NOMO-1 treated with dmso at 0.1 percent for 144 hours (cell line): ENCODE measurements around the gene EME2.

Experiments
- DNase-seq: peaks from one replicate; lab custom pipeline; 2025; ENCODE audit not compliant: unreplicated experiment; lab: John Stamatoyannopoulos, UW

The EME2 gene

DNA sequence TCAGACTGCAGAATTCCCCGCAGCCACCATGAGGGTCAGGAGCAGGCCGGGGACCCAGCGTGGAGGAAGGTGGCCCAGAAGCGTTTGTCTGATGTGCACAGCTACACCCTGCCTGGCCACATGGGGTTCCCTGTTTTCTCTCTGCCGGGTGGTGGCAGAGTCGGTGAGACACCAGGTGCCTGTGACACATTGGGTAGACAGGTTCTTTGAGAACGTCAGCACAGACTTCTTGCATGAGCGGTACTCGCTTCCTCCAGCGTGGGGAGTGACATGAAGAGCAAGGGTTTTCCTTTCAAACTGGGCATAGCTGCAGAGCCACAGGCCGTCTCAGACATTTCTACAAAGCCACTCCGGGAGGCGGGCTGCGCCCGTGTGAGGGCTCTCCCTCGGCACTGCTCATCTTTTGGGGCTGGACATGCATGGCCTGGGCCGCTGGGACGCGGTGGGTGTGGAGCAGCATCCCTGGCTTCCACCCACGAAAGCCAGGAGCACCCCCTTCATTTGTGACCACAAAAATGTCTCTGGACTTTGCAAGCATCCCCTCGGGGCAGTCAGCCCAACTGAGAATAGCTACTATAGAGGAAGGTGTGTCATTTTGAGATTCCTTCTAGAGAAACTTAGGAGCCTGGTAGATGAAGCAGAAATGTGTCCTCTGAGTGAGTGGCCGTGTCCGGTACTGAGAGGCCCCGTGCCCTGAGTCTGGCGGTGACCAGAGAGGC lies 27.3 kb upstream of the EME2 start:
- DNase-seq = no peak

DNA sequence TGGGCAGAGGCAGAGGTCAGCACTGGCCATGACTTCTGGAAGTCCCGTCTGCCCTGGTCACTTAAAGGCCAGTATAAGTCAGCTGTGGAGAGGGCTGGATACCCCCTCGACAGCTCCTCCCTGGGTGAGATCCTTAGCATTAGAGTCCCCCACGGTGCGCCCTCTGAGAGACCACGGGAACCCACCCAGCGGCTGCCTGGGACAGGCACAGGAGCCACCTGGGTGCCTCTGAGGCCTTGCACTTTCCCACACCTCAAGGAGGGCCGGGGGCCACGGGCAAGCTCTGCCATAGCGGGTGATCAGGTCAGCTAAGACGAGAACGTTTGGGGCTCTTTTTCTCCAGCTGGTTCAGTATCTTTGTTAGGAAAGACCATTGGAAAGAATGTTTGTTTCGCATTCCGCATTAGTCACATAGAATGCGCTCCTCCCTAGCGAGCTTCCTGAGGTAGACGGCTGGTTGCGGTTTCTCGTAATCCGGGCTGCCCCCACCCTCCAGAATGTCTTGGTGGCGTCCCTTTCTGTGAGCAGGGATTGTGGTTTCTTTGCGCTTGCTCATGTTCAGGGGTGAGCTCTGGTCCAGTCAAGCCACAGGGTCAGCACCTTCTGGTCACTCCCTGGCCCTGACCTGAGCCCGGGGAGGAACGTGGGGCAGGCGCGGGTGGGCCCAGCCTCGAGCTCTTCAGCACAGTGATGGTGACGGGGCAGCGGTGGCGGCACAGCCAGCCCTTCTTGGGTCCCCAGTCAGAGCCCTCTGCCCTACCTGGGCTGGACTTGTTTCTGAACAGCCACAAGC lies 26.5 kb upstream of the EME2 start:
- no peak for DNase-seq

DNA sequence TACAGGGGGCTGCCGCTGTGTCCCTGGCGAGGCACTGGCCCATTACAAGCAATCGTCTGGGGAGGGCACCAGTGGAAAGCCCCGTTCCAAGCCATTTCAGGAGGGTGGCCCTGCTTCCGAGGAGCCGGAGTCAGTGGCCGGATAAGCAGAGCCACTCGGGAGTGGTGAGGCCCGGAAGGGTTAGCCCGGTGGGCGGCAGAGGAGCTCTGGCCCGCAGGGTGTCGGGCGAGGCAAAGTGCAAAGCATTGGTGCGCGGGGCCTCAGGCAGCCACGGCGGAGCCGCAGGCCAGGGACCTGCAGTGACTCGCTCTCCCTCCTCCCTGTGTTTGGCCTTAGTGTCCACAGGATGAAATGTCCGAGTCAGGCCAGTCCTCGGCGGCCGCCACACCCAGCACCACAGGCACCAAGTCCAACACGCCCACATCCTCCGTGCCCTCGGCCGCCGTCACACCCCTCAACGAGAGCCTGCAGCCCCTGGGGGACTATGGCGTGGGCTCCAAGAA lies 25.9 kb upstream of the EME2 start:
- no peak for DNase-seq

- no peak for DNase-seq
These were observed 24.7 kb upstream of the EME2 start for GRCh38 chr16:1747934-1748333.

- no peak for DNase-seq
These were observed 23.2 kb upstream of the EME2 start for GRCh38 chr16:1749152-1750117.

DNA sequence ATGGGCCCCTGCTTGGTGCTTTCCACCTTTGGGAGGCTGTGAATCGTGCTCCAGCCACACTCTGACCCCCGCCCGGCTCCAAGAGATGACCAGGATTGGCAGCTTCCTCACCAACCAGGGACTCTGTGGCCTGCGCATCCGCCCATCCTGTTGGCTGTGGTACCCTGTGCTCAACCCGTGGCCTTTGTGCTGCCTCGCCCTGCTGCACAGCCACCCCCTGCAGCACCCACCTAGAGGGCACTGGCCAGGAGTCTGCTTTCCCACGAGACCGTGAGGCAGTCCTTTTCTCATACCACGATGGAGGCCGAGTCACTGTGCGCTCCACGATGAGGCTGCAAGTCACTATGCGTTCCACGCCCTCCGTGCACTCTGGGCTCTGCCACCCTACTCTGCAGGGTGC lies 20.7 kb upstream of the EME2 start:
- DNase-seq = no peak

- DNase-seq = no peak
These were observed 19.8 kb upstream of the EME2 start for GRCh38 chr16:1752853-1753252.

DNA sequence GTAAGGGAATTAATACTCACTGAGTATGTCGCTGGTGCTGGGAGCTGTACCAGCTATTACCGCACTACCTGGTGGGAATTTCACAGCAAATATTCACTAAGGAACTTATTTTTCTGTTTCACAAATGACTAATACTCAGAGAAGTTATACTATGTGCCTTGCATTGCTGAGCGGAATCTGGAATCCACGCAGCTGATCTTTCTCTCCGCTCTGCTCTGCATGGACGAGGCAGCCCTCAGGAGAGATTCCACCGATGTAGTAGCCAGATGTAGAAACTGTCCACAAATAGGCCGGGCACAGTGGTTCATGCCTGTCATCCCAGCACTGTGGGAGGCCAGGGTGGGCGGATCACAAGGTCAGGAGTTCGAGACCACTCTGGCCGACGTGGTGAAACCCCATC lies 18.4 kb upstream of the EME2 start:
- no peak for DNase-seq

DNA sequence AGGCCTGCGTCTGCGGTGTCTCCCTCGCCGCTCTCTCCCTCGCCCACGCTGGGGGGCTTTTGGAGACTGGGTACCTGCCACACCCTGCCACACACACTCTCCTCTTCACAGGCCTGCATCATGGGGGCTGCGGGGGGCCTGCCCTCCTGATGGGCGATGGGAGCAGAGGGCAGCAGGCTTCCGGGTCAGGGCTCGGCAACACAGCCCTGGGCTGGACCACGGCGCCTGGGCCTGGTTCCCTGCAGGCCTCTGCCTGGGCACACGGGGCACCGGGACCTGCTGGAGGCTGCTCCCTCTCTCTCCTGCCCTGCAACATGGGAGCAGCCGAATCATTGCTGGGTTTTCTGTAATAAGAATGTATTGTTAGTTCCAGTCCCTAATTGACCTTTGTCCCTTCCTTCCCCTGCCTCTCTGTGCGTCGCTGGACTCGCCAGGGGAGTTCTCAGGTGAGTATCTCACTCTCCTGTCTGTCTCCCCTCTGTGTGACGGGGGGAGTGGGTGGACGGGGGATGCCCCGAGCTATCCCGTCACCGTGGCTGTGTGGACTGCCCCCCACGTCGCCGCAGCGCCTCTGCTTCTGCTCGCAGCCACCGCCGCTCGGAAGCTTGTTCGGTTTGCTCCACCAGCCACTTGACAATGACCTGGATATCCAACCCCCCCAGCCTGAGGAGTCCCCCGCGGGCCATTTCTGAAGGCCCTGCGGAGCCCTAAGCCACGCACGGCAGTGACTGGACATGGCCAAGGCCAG lies 14.7 kb upstream of the EME2 start:
- DNase-seq = no peak

DNA sequence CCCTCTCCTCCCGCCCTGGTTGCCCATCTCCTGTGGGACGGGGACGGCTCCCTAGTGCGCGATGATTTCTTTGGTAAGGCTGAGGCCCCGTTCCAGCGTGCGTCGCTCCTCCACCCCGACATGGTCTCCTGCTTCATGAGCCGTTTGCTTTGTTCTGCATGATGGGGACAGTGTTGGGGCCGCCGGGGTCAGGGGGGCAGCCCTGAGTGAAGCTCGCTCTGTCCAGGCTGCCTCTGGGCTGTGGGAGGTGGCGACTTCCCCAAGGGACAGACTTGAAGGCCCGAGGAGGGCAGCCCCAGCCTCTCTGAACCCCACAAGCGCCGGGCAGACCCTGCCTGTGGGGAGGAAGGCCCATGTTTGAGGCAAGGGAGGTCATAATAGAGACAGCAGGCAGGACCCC lies 13.7 kb upstream of the EME2 start:
- DNase-seq = no peak

DNA sequence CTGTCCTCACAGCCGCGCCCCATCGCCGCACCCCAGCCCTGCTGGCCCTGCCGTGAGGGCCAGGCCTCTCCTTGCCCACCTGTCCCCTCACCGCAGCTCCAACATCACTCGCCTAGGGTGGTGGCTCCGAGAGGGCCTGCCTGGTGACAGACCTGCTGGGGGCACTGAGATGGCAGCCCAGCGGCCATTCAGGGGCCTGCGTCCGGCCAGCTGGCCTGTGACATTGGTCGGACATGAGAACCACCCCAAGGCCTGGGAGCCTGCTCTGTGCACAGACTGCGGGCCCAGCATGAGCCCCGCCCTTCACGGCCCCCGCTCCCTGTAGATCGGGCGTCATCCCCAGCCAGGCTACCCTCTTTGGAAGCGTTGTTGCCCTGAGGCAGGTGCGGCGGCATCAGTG lies 13.1 kb upstream of the EME2 start:
- DNase-seq = no peak

GRCh38 chr16:1760911-1761310 lies 11.7 kb upstream of the EME2 start:
- DNase-seq = no peak

GRCh38 chr16:1761751-1762150 lies 10.9 kb upstream of the EME2 start:
- DNase-seq = no peak

- DNase-seq = no peak
These were observed 10.3 kb upstream of the EME2 start for GRCh38 chr16:1762196-1762878.

DNA sequence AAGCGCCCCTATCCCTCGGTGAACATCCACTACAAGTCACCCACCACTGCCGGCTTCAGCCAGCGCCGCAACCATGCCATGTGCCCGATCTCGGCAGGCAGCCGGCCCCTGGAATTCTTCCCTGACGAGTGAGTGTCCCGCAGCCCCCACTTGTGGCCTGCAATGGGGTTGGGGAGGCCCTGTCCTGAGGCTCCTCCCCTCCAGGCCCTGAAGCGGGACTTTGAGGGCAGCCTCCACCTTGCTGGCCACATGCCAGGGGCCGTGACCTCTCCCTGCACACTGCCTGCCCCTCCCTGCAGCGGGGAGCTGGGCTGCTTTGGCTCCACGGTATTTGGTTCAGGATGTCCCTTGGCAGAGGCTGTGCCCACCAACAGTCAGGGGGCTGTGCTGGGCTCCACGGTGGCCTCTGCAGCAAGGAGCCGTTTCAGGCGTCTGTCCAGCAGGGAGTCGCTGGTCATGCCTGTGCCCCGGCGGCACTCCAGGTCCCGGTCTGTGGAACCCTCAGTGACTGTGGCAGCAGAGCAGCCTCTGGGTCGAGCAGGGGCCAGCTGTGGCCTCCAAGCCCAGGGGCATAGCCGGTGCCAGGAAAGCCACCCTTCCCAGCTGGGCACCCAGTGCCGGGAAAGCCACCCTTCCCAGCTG lies 9.6 kb upstream of the EME2 start:
- DNase-seq = no peak

DNA sequence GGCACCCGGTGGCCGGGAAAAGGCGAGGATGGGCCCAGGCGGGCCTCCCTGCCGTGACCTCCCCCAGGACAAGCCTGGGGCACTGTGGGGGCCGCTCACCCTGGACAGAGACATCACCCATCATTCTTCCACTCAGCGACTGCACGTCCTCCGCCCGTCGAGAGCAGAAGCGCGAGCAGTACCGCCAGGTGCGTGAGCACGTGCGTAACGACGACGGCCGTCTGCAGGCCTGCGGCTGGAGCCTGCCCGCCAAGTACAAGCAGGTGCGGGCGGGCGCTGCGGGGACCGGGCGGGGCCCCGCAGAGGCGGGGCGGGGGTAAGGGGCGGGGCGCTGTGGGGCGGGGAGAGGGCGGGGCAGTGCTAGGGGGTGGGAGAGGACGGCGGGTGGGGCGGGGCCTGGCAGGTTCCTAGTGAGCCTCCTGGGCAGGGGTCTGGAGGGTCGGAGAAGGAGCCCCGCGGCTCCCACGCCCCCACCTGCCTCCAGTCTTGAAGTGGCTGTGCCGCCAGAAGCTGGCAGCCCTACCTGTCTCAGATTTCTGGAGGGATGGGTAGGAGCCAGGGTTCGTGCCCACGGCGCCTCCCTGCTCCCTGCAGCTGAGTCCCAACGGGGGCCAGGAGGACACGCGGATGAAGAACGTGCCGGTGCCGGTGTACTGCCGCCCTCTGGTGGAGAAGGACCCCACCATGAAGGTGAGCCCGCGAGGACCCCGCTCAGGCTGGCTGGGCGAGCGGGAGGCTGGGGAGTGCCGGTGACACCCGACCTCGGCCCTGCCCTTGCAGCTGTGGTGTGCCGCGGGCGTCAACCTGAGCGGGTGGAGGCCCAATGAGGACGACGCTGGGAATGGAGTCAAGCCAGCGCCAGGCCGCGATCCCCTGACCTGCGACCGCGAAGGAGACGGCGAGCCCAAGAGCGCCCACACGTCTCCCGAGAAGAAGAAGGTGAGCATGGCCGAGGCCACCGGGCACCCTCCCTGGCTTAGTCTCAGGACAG lies 8.8 kb upstream of the EME2 start:
- no peak for DNase-seq

DNA sequence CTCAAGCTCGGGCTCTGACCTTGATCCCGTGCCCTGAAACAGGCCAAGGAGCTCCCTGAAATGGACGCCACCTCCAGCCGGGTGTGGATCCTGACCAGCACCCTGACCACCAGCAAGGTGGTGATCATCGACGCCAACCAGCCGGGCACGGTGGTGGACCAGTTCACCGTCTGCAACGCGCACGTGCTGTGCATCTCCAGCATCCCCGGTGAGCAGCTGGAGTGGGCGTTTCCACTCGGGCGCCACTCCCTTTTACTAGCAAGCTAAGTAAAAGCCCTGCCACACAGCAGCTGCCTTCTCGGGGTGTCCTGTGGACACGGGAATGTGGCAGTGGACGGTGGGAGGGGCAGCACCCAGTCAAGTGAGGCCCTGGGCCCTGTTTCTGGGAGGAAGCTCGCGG lies 7.6 kb upstream of the EME2 start:
- no peak for DNase-seq

- DNase-seq = no peak
These were observed 6.8 kb upstream of the EME2 start for GRCh38 chr16:1765826-1766225.
